Measurements from ENCODE around the gene BCAS3. TPM values are rescaled to one million over a fixed set of nuclear protein-coding genes. Genes with fewer than 3 reads are reported as not detected.
"Not testable (repeated sequence)": the region's sequence is repeated elsewhere in the genome, so short reads cannot be mapped to it uniquely, and the experiment has no call there.

Gene BCAS3
- total and polyA plus RNA-seq, 9 donors, result 9.4 to 37.0 (median 21.6) TPM

- TF ChIP-seq CTCF (IDR thresholded peaks at IDR 0.05), result no peak
- TF ChIP-seq POLR2A (IDR thresholded peaks at IDR 0.05), result no peak
- TF ChIP-seq EP300 (IDR thresholded peaks at IDR 0.05), result no peak
- 82 to 88% (median 87%) methylated on average over 2 of the region's 2 CpGs for WGBS, 3 donors
- H3K4me1 ChIP-seq (ENCODE audit: insufficient read depth), result no peaks in the 10 kb centered on the region
Measured at GRCh38 chr17:61023996-61024395, 346.3 kb downstream of the BCAS3 start.

GRCh38 chr17:61026818-61027217, 349.2 kb downstream of the BCAS3 start:
- Histone ChIP-seq H3K27me3 (no peaks in the 10 kb centered on the region), H3K9me3 (no peaks in the 10 kb centered on the region), H3K4me1 (ENCODE audit: insufficient read depth) (no peaks in the 10 kb centered on the region), H3K36me3 (no peaks in the 10 kb centered on the region), H3K4me3 (no peak overlapping the region), H3K27ac (no peak overlapping the region)
- intact Hi-C loops (cut with DNase I), result no loop called here
- 87 to 95% (median 94%) methylated on average over 3 of the region's 3 CpGs for whole genome bisulfite sequencing, 3 donors
- DNase-seq, result no peak
- TF ChIP-seq CTCF (IDR thresholded peaks at IDR 0.05) (no peak), POLR2A (IDR thresholded peaks at IDR 0.05) (no peak), EP300 (IDR thresholded peaks at IDR 0.05) (no peak)

More at GRCh38 chr17:61023996-61024395, 346.3 kb downstream of the BCAS3 start:
- no peak overlapping the region for H3K4me3 ChIP-seq
- H3K27me3 ChIP-seq, result no peaks in the 10 kb centered on the region
- intact Hi-C loops (cut with DNase I), result no loop called here
- no peaks in the 10 kb centered on the region for H3K9me3 ChIP-seq
- H3K36me3 ChIP-seq, result no peaks in the 10 kb centered on the region
- no peak for DNase-seq
- H3K27ac ChIP-seq, result no peak overlapping the region

- Histone ChIP-seq H3K27me3 (no peaks in the 10 kb centered on the region), H3K36me3 (no peaks in the 10 kb centered on the region), H3K9me3 (no peaks in the 10 kb centered on the region), H3K4me1 (ENCODE audit: insufficient read depth) (no peaks in the 10 kb centered on the region), H3K4me3 (no peak overlapping the region), H3K27ac (no peak overlapping the region)
- no peak for TF ChIP-seq EP300 (IDR thresholded peaks at IDR 0.05)
- TF ChIP-seq CTCF (IDR thresholded peaks at IDR 0.05), result no peak
- TF ChIP-seq POLR2A (IDR thresholded peaks at IDR 0.05), result no peak
- no peak for DNase-seq
- intact Hi-C loops (cut with DNase I), result no loop called here
- WGBS, 3 donors, result 96 to 97% (median 96%) methylated on average over 4 of the region's 4 CpGs
Measured at GRCh38 chr17:61029181-61029580, 351.5 kb downstream of the BCAS3 start.

GRCh38 chr17:61040666-61041065, 363.0 kb downstream of the BCAS3 start:
- H3K27me3 ChIP-seq, result peaks cover 3% of the 10 kb centered on the region
- no peaks in the 10 kb centered on the region for H3K36me3 ChIP-seq
- DNase-seq, result no peak
- no peak overlapping the region for H3K27ac ChIP-seq
- 83 to 92% (median 84%) methylated on average over 4 of the region's 4 CpGs for WGBS, 3 donors
- H3K4me1 ChIP-seq (ENCODE audit: insufficient read depth), result no peaks in the 10 kb centered on the region
- H3K9me3 ChIP-seq, result no peaks in the 10 kb centered on the region
- TF ChIP-seq POLR2A (IDR thresholded peaks at IDR 0.05) (no peak), EP300 (IDR thresholded peaks at IDR 0.05) (no peak), CTCF (IDR thresholded peaks at IDR 0.05) (no peak)
- intact Hi-C loops (cut with DNase I), result no loop called here
- H3K4me3 ChIP-seq, result no peak overlapping the region

DNA sequence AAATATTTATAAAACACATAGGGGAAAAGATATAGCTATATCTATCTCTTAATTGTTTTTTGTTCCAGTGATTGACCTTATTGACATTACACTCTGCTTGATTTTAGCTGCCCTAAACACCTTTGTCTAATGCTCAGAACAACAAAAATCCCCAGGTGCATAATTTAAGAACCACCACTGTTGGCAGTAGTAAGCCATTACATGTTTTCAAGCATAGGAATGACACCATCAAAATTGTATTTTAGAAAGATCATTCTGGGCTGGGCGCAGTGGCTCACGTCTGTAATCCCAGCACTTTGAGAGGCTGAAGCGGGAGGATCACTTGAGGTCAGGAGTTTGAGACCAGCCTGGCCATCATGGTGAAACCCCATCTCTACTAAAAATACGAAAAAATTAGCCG, 364.7 kb downstream of the BCAS3 start:
- H3K4me3 ChIP-seq; H3K9me3 ChIP-seq; H3K27me3 ChIP-seq; H3K4me1 ChIP-seq (ENCODE audit: insufficient read depth); H3K27ac ChIP-seq; H3K36me3 ChIP-seq; DNase-seq; intact Hi-C loops (cut with DNase I): not testable (repeated sequence)
- WGBS, 3 donors, result 93 to 96% (median 95%) methylated on average over 5 of the region's 5 CpGs

All from ovary (tissue), 9 donors.